H1 (cell line): ENCODE data around the gene CYP27C1. TPM values are rescaled to one million over a fixed set of nuclear protein-coding genes. Genes with fewer than 3 reads are reported as not detected.
A peak's percentile ranks its signal among the peaks of the same experiment; 100 is the strongest.

Experiments
- CTCF ChIA-PET: fragments of 300-600 bp; sonication (Branson Sonifier 250); formaldehyde crosslinking; loops from one replicate; lab custom pipeline; 2021; ENCODE audit not compliant: partially characterized antibody; lab: Charles Lee
- POLR2A ChIA-PET: fragments of 300-600 bp; sonication (Branson Sonifier 250); formaldehyde crosslinking; loops from one replicate; lab custom pipeline; 2021; ENCODE audit warnings: inconsistent platforms; ENCODE audit not compliant: partially characterized antibody; lab: Charles Lee
- DNase-seq, 2 experiments: peaks; one replicate each; pipeline versions ENCODE4 v3.0.0 to v3.0.0-alpha.2; 2010 to 2022; ENCODE audit warnings: low spot score in 2 of 2, low read depth in 1 of 2, mixed read lengths in 1 of 2
- FAIRE-seq: peaks from 2 replicates; lab custom pipeline; 2011; peaks lifted over from hg19 to GRCh38; lab: Jason Lieb, UNC
- H2AFZ ChIP-seq: 2 replicates; pipeline ENCODE4 v1.8.1; 2012; ENCODE audit warnings: low read length, inconsistent platforms
- H2AK5ac ChIP-seq: 2 replicates; pipeline ENCODE4 v1.6.1; 2013; ENCODE audit warnings: low read depth, low read length
- H2BK120ac ChIP-seq: replicated peaks from 2 replicates; pipeline ENCODE3; 2013; ENCODE audit warnings: low read depth, low read length, inconsistent platforms
- H2BK12ac ChIP-seq: 2 replicates; pipeline ENCODE4 v1.6.1; 2013; ENCODE audit warnings: low read depth, low read length
- H2BK15ac ChIP-seq: 2 replicates; pipeline ENCODE4 v1.6.1; 2013; ENCODE audit warnings: low read length
- H2BK20ac ChIP-seq: 2 replicates; pipeline ENCODE4 v1.6.1; 2013; ENCODE audit warnings: low read length
- H2BK5ac ChIP-seq: 2 replicates; pipeline ENCODE4 v1.6.1; 2013; ENCODE audit warnings: low read depth, low read length
- H3K14ac ChIP-seq: 2 replicates; pipeline ENCODE4 v1.6.1; 2013; ENCODE audit warnings: inconsistent platforms; ENCODE audit not compliant: insufficient read length
- H3K18ac ChIP-seq: 2 replicates; pipeline ENCODE4 v1.6.1; 2013; ENCODE audit warnings: low read length; ENCODE audit errors: extremely low read depth
- H3K23ac ChIP-seq: 2 replicates; pipeline ENCODE4 v1.6.1; 2013; ENCODE audit warnings: inconsistent platforms; ENCODE audit not compliant: insufficient read length
- H3K23me2 ChIP-seq: 2 replicates; pipeline ENCODE4 v1.6.1; 2013; ENCODE audit warnings: low read depth, low read length
- H3K27ac ChIP-seq: 2 replicates; pipeline ENCODE4 v1.6.1; 2011; ENCODE audit warnings: low read depth, low read length, inconsistent platforms
- H3K27me3 ChIP-seq, 4 experiments: replicated peaks in 1 of 4; 1 replicate in 1 of 4; 2 replicates in 3 of 4; pipeline versions ENCODE4 v1.6.1 to v1.8.1; 2011 to 2013; ENCODE audit warnings: low read length in 3 of 4, mild to moderate bottlenecking in 3 of 4, inconsistent platforms in 2 of 4, mixed read lengths in 2 of 4, moderate library complexity in 1 of 4; ENCODE audit not compliant: control insufficient read depth in 3 of 4, insufficient read depth in 3 of 4; ENCODE audit errors: extremely low read depth in 1 of 4
- H3K36me3 ChIP-seq, 4 experiments: 2 replicates each; pipeline versions ENCODE4 v1.6.1 to v1.8.1; 2011 to 2013; ENCODE audit warnings: mild to moderate bottlenecking in 4 of 4, low read length in 3 of 4, moderate library complexity in 2 of 4, control low read depth in 1 of 4, inconsistent platforms in 1 of 4; ENCODE audit not compliant: insufficient read depth in 4 of 4, control insufficient read depth in 2 of 4
- H3K4ac ChIP-seq: replicated peaks from 2 replicates; pipeline ENCODE3; 2013; ENCODE audit warnings: low read length, low read depth, mixed read lengths, inconsistent platforms; ENCODE audit not compliant: insufficient read length
- H3K4me1 ChIP-seq, 4 experiments: replicated peaks in 1 of 4; 1 replicate in 1 of 4; 2 replicates in 3 of 4; pipeline versions ENCODE4 v1.6.1 to v1.8.1; 2011 to 2013; ENCODE audit warnings: low read length in 3 of 4, inconsistent platforms in 2 of 4, mixed read lengths in 1 of 4; ENCODE audit not compliant: insufficient read depth in 4 of 4, control insufficient read depth in 3 of 4
- H3K4me2 ChIP-seq, 2 experiments: 2 replicates each; pipeline versions ENCODE4 v1.6.1 to v1.8.1; 2011 to 2013; ENCODE audit warnings: low read depth in 2 of 2, low read length in 2 of 2, control low read depth in 1 of 2, inconsistent platforms in 1 of 2, mild to moderate bottlenecking in 1 of 2; ENCODE audit not compliant: insufficient read depth in 1 of 2
- H3K4me3 ChIP-seq, 4 experiments: fragments of 200-600, 300-600 bp in 1 of 4; sonication (generic), shearing (Covaris generic), sonication (Bioruptor Twin) in 1 of 4; 2 replicates each; pipeline versions ENCODE4 v1.5.1 to v1.8.1; 2011 to 2016; ENCODE audit warnings: low read length in 4 of 4, low read depth in 3 of 4, control low read depth in 2 of 4, inconsistent platforms in 2 of 4, mild to moderate bottlenecking in 2 of 4, mixed read lengths in 1 of 4, moderate library complexity in 1 of 4; ENCODE audit not compliant: insufficient read depth in 2 of 4; ENCODE audit errors: extremely low read depth in 1 of 4
- H3K56ac ChIP-seq: replicated peaks from 2 replicates; pipeline ENCODE3; 2013; ENCODE audit warnings: low read depth, mild to moderate bottlenecking, mixed read lengths, low read length, inconsistent platforms; ENCODE audit not compliant: insufficient read length
- H3K79me1 ChIP-seq: 2 replicates; pipeline ENCODE4 v1.6.1; 2013; ENCODE audit warnings: low read depth, low read length, control low read depth
- H3K79me2 ChIP-seq, 2 experiments: 2 replicates each; pipeline versions ENCODE4 v1.6.1 to v1.8.1; 2012 to 2013; ENCODE audit warnings: low read length in 2 of 2, mild to moderate bottlenecking in 2 of 2, inconsistent platforms in 1 of 2; ENCODE audit not compliant: insufficient read depth in 2 of 2, control insufficient read depth in 1 of 2
- H3K9ac ChIP-seq, 4 experiments: replicated peaks in 1 of 4; 1 replicate in 1 of 4; 2 replicates in 3 of 4; pipeline versions ENCODE4 v1.6.1 to v1.8.1; 2011 to 2013; ENCODE audit warnings: low read depth in 3 of 4, low read length in 3 of 4, control low read depth in 2 of 4, mild to moderate bottlenecking in 2 of 4, moderate library complexity in 2 of 4, inconsistent platforms in 1 of 4; ENCODE audit errors: extremely low read depth in 1 of 4
- H3K9me3 ChIP-seq, 2 experiments: 2 replicates each; pipeline versions ENCODE4 v1.6.1 to v1.8.1; 2012 to 2013; ENCODE audit warnings: mild to moderate bottlenecking in 2 of 2, moderate library complexity in 2 of 2, control low read depth in 1 of 2, inconsistent platforms in 1 of 2, low read depth in 1 of 2, low read length in 1 of 2, mixed read lengths in 1 of 2; ENCODE audit not compliant: insufficient read depth in 2 of 2
- H4K20me1 ChIP-seq, 2 experiments: replicated peaks in 1 of 2; 2 replicates each; pipeline versions ENCODE3 to v1.8.1; 2011 to 2013; ENCODE audit warnings: inconsistent platforms in 2 of 2, low read length in 2 of 2, mild to moderate bottlenecking in 1 of 2; ENCODE audit not compliant: insufficient read depth in 2 of 2, control insufficient read depth in 1 of 2
- H4K5ac ChIP-seq: 2 replicates; pipeline ENCODE4 v1.6.1; 2013; ENCODE audit warnings: low read length, low read depth, mixed read lengths, inconsistent platforms; ENCODE audit not compliant: insufficient read length
- H4K8ac ChIP-seq: 2 replicates; pipeline ENCODE4 v1.8.0; 2013; ENCODE audit warnings: mild to moderate bottlenecking, moderate library complexity, low read length, inconsistent platforms; ENCODE audit not compliant: insufficient read depth; ENCODE audit errors: extremely low read depth
- H4K91ac ChIP-seq: replicated peaks from 2 replicates; pipeline ENCODE3; 2013; ENCODE audit warnings: low read length, mixed read lengths, inconsistent platforms; ENCODE audit not compliant: insufficient read length
- CBX8 ChIP-seq: fragments of 300-800, 300-1000 bp; sonication (generic); IDR thresholded peaks from 2 replicates; pipeline ENCODE4 v1.7.1; 2016; ENCODE audit warnings: low read depth, low read length, borderline replicate concordance
- E2F6 ChIP-seq: IDR thresholded peaks from 2 replicates; pipeline ENCODE4 v1.6.1; 2012; ENCODE audit warnings: inconsistent platforms
- EGR1 ChIP-seq: IDR thresholded peaks from 2 replicates; pipeline ENCODE4 v1.6.1; 2011; ENCODE audit warnings: low read depth, low read length, borderline replicate concordance
- MAFK ChIP-seq: IDR thresholded peaks from 2 replicates; pipeline ENCODE4 v1.6.1; 2012; ENCODE audit warnings: low read depth, mild to moderate bottlenecking, improper control_type of control experiment, low read length
- NANOG ChIP-seq: IDR thresholded peaks from 2 replicates; pipeline ENCODE4 v1.6.1; 2011; ENCODE audit warnings: low read length, low read depth, mild to moderate bottlenecking, inconsistent platforms; ENCODE audit not compliant: insufficient read depth, poor library complexity, severe bottlenecking
- POLR2A ChIP-seq, 2 experiments: IDR thresholded peaks; 1 replicate in 1 of 2; 2 replicates in 1 of 2; pipeline ENCODE4 v1.6.1; 2011; ENCODE audit warnings: low read depth in 2 of 2, low read length in 2 of 2, mild to moderate bottlenecking in 2 of 2; ENCODE audit errors: control extremely low read depth in 1 of 2
- RNF2 ChIP-seq: fragments of 200-900, 300-1000 bp; sonication (generic); IDR thresholded peaks from 2 replicates; pipeline ENCODE4 v1.7.1; 2016; ENCODE audit warnings: borderline replicate concordance, low read depth, mild to moderate bottlenecking, antibody characterized with exemption, low read length; ENCODE audit not compliant: poor library complexity, severe bottlenecking; ENCODE audit errors: missing control alignments
- SP1 ChIP-seq: IDR thresholded peaks from 2 replicates; pipeline ENCODE4 v1.6.1; 2011; ENCODE audit warnings: low read depth, low read length
- TAF7 ChIP-seq: optimal IDR thresholded peaks from 2 replicates; pipeline ENCODE3; 2011; ENCODE audit warnings: low read depth, mild to moderate bottlenecking, inconsistent platforms, low read length, moderate library complexity, borderline replicate concordance
- TBP ChIP-seq: IDR thresholded peaks from 2 replicates; pipeline ENCODE4 v1.6.1; 2011; ENCODE audit warnings: low read depth, low read length, improper control_type of control experiment
- ZNF274 ChIP-seq: IDR thresholded peaks from 2 replicates; pipeline ENCODE4 v1.7.0; 2012; ENCODE audit warnings: low read length, borderline replicate concordance; ENCODE audit errors: extremely low read depth
- WGBS, 2 experiments: shearing (Covaris generic) in 1 of 2; methylation state at CpG; one replicate each; pipeline versions ENCODE4 v1.1.6 to v1.1.7; 2013 to 2015; ENCODE audit warnings: low lambda C conversion rate in 2 of 2, mixed read lengths in 2 of 2, inconsistent platforms in 1 of 2, low coverage in 1 of 2, missing lambda C conversion rate in 1 of 2; ENCODE audit not compliant: insufficient replicate concordance in 2 of 2, insufficient coverage in 1 of 2, insufficient read length in 1 of 2; ENCODE audit errors: extremely low coverage in 1 of 2, missing lambda C conversion rate in 1 of 2; 5-methylcytosine and 5-hydroxymethylcytosine counted together
- polyA plus RNA-seq, 7 experiments: library from polyadenylated mRNA; depleted of rRNA in 3 of 7; stranded (reverse) in 5 of 7; unstranded in 2 of 7; fragments of >200 nt in 5 of 7; fragments of 200-250 nt in 2 of 7; gene quantifications; 1 replicate in 5 of 7; 2 replicates in 1 of 7; 4 replicates in 1 of 7; pipeline versions ENCODE4 v1.2.1 to v1.2.3, GENCODE V29; 2011 to 2013; ENCODE audit warnings: missing spikeins in 2 of 7, mixed read lengths in 2 of 7
- total RNA-seq: library from RNA; stranded (reverse); fragmentation: NEBNext Ultra II Directional; extraction: Animal tissue kit (Norgen Biotek cat#: 25700); gene quantifications from 2 replicates; pipeline ENCODE4 v1.2.1, GENCODE V29; 2021

The CYP27C1 gene
- total and polyA plus RNA-seq, 2 of the 8 experiments (the other 6 are each of a cell fraction or from before 2014, with no cell fraction given), result 1.3 to 3.2 TPM

DNA sequence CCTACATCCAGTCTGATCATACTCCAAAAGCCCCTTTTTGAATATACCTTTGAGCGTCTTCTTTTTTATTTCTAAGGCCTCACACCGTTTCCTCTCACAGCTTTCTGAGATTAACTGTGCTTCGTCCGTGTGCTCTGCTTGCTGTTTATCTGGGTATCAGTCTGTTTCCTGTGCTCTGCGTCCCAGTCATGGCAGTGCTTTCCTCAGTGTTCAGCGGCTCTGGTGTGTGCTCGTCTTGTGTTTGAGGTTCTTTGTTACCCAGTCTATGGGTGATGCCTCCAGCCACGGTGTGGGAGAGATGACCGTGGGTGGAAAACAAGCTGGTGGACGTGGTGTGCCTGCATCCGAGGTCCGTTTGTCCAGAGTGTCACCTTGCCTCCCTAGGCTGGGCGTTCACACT lies 79.6 kb downstream of the CYP27C1 start:
- Histone ChIP-seq H4K5ac (no peak overlapping the region), H3K14ac (no peak overlapping the region), H2BK120ac (no peak overlapping the region), H2BK20ac (0 out of 2 replicates have a peak overlapping the region, but pooled peaks have one; percentile 61), H2AK5ac (no peak overlapping the region), H3K4me1 (no peaks in the 10 kb centered on the region), H3K23ac (no peak overlapping the region), H3K4me2 (no peak overlapping the region), H3K9me3 (0 out of 4 replicates have a peak, but pooled peaks cover 0 to 6% of the 10 kb centered on the region in 2 experiments), H4K8ac (peak overlapping the region; percentile 85), H2AFZ (no peak overlapping the region), H3K9ac (no peak overlapping the region), H3K18ac (no peak overlapping the region; the same call in 1 of the 2 replicates), H3K36me3 (no peaks in the 10 kb centered on the region), H3K27ac (no peak overlapping the region), H2BK15ac (no peak overlapping the region), H4K91ac (no peak overlapping the region), H3K79me2 (no peaks in the 10 kb centered on the region), H3K23me2 (no peaks in the 10 kb centered on the region), H3K56ac (no peak overlapping the region), H2BK5ac (no peak overlapping the region), H3K27me3 (0 out of 7 replicates have a peak, but pooled peaks cover 0 to 2% (median 0%) of the 10 kb centered on the region in 4 experiments), H2BK12ac (peak overlapping the region; percentile 92), H3K4me3 (no peak overlapping the region), H3K79me1 (no peaks in the 10 kb centered on the region), H4K20me1 (no peaks in the 10 kb centered on the region), H3K4ac (no peak overlapping the region)
- no peak for DNase-seq
- POLR2A ChIA-PET, result no interaction called here
- no peak for FAIRE-seq
- CTCF ChIA-PET, result interaction anchor here (0.6 to 2.8 kb wide), 11 partner anchors 10 to 643 kb away, joined by 3 to 21 read pairs (median 3); no protein-coding TSS in a partner anchor
- WGBS, 2 experiments, result 89% methylated on average over 13 of the region's 13 CpGs; no CpG with 5 or more reads in 1 of the 2 experiments
- TF ChIP-seq EGR1, result no peak
- no peak for TF ChIP-seq TBP
- no peak for TF ChIP-seq RNF2
- no peak for TF ChIP-seq CBX8
- no peak for TF ChIP-seq MAFK
- TF ChIP-seq E2F6, result no peak
- no peak for TF ChIP-seq POLR2A (IDR thresholded peaks at IDR 0.05; ENCODE audit: control extremely low read depth in 1 of 2, low read depth in 2 of 2, low read length in 2 of 2)
- no peak for TF ChIP-seq SP1
- no peak for TF ChIP-seq ZNF274
- no peak for TF ChIP-seq TAF7
- TF ChIP-seq NANOG, result no peak
